ENCODE data around the gene ANKRD33. TPM values are rescaled to one million over a fixed set of nuclear protein-coding genes. Genes with fewer than 3 reads are reported as not detected.

Gene ANKRD33
- total RNA-seq, 1 experiment from 2014 or later: 0.81 TPM

GRCh38 chr12:51911307-51911706, 23.4 kb downstream of the ANKRD33 start:
- Histone ChIP-seq H3K56ac (ENCODE audit: insufficient read length, low read depth, low read length) (no peak overlapping the region), H2BK5ac (ENCODE audit: insufficient read length, low read length) (no peak overlapping the region), H3K27me3 (ENCODE audit: insufficient read depth, low read length) (peaks cover 5% of the 10 kb centered on the region; the same call in 1 of the 2 replicates), H3K18ac (ENCODE audit: insufficient read length, low read depth, low read length) (no peak overlapping the region), H3K23ac (ENCODE audit: insufficient read length, low read depth, low read length) (no peak overlapping the region), H3T11ph (ENCODE audit: low read length) (no peak overlapping the region), H3K27ac (ENCODE audit: insufficient read length, low read depth, low read length) (no peak overlapping the region), H3K79me1 (ENCODE audit: insufficient read depth, low read depth, low read length, poor library complexity, severe bottlenecking) (no peaks in the 10 kb centered on the region), H4K5ac (ENCODE audit: insufficient read length, low read depth, low read length) (no peak overlapping the region), H3K4ac (ENCODE audit: low read depth, low read length) (no peak overlapping the region), H3K9me3 (ENCODE audit: control insufficient read depth, low read depth, low read length) (no peaks in the 10 kb centered on the region), H2AFZ (ENCODE audit: low read length) (no peak overlapping the region), H3K23me2 (ENCODE audit: insufficient read length, low read depth, low read length, poor library complexity, severe bottlenecking) (no peaks in the 10 kb centered on the region), H3K79me2 (ENCODE audit: insufficient read depth, low read length) (no peaks in the 10 kb centered on the region), H4K8ac (replicated peaks; ENCODE audit: insufficient read length, low read depth, low read length) (no peak overlapping the region), H2AK5ac (ENCODE audit: insufficient read length, low read length) (no peak overlapping the region), H3K4me1 (ENCODE audit: insufficient read depth, low read length) (0 out of 2 replicates have a peak, but pooled peaks cover under 1% of the 10 kb centered on the region), H2BK20ac (ENCODE audit: low read depth, low read length, poor library complexity, severe bottlenecking) (no peak overlapping the region), H2BK15ac (ENCODE audit: low read depth, low read length) (no peak overlapping the region), H2BK120ac (ENCODE audit: low read depth, low read length, poor library complexity, severe bottlenecking) (no peak overlapping the region), H3K4me2 (ENCODE audit: insufficient read depth, insufficient read length, low read length) (no peak overlapping the region), H3K9ac (ENCODE audit: extremely low read depth, insufficient read length, low read length) (no peak overlapping the region), H3K14ac (ENCODE audit: insufficient read depth, low read length) (no peak overlapping the region), H4K91ac (ENCODE audit: insufficient read length, low read depth, low read length) (no peak overlapping the region), H2BK12ac (ENCODE audit: insufficient read length, low read depth, low read length) (no peak overlapping the region), H4K20me1 (ENCODE audit: control insufficient read depth, insufficient read depth, insufficient read length) (peaks cover 3% of the 10 kb centered on the region)
- Mint-ChIP-seq H3K36me3 (ENCODE audit: insufficient read depth in 1 of 3, low read depth in 3 of 3) (no peaks in the 10 kb centered on the region), H3K4me1 (peaks cover 13 to 28% of the 10 kb centered on the region in 2 experiments), H3K27me3 (ENCODE audit: low read depth) (peaks cover 18% of the 10 kb centered on the region), H3K4me3 (no peak overlapping the region), H3K9me3 (no peaks in the 10 kb centered on the region), H3K27ac (no peak overlapping the region)
- no peak for TF ChIP-seq CTCF (conservative IDR thresholded peaks at IDR 0.05)
- no CpG with 5 or more reads among the region's 6 CpGs for WGBS (ENCODE audit: extremely low coverage, insufficient read length, low lambda C conversion rate)
- no peak for DNase-seq

Data from H9 (cell line).